HTR-8/SVneo (cell line): ENCODE measurements around the gene CPA2.
"Not testable (repeated sequence)": the region's sequence is repeated elsewhere in the genome, so short reads cannot be mapped to it uniquely, and the experiment has no call there.

Source experiments
- DNase-seq: peaks from one replicate; pipeline ENCODE4 v3.0.0; 2011; ENCODE audit warnings: low spot score, mixed read lengths; ENCODE audit not compliant: insufficient read length
- FAIRE-seq: peaks from 2 replicates; lab custom pipeline; 2011; peaks lifted over from hg19 to GRCh38; lab: Jason Lieb, UNC

CPA2 gene

GRCh38 chr7:130303127-130303526 lies 36.5 kb downstream of the CPA2 start:
- FAIRE-seq: no peak
- no peak for DNase-seq

- DNase-seq (no peak), FAIRE-seq (no peak)
Measured at GRCh38 chr7:130303551-130303950, 36.9 kb downstream of the CPA2 start.

GRCh38 chr7:130303982-130304381 lies 37.3 kb downstream of the CPA2 start:
- FAIRE-seq: no peak
- DNase-seq: no peak

- FAIRE-seq: no peak
- DNase-seq: no peak
Measured at GRCh38 chr7:130304878-130305277, 38.2 kb downstream of the CPA2 start.

- DNase-seq (no peak), FAIRE-seq (no peak)
Measured at GRCh38 chr7:130305433-130306042, 38.9 kb downstream of the CPA2 start.

- FAIRE-seq (no peak), DNase-seq (no peak)
Measured at GRCh38 chr7:130309986-130310385, 43.3 kb downstream of the CPA2 start.

GRCh38 chr7:130314305-130314704 lies 47.6 kb downstream of the CPA2 start:
- FAIRE-seq: no peak
- DNase-seq: no peak

GRCh38 chr7:130319541-130319940 lies 52.9 kb downstream of the CPA2 start:
- no peak for DNase-seq
- no peak for FAIRE-seq

GRCh38 chr7:130321542-130322229 lies 55.0 kb downstream of the CPA2 start:
- FAIRE-seq, DNase-seq: not testable (repeated sequence)

- FAIRE-seq: no peak
Measured at GRCh38 chr7:130322615-130323014, 56.0 kb downstream of the CPA2 start.

GRCh38 chr7:130324306-130324943 lies 57.8 kb downstream of the CPA2 start:
- DNase-seq: no peak
- FAIRE-seq: no peak

More at GRCh38 chr7:130322615-130323014, 56.0 kb downstream of the CPA2 start:
- no peak for DNase-seq

- no peak for DNase-seq
- no peak for FAIRE-seq
Measured at GRCh38 chr7:130329681-130330080, 63.0 kb downstream of the CPA2 start.

- no peak for DNase-seq
- FAIRE-seq: no peak
Measured at GRCh38 chr7:130332259-130333053, 65.8 kb downstream of the CPA2 start.

- FAIRE-seq (no peak), DNase-seq (no peak)
Measured at GRCh38 chr7:130333832-130334231, 67.2 kb downstream of the CPA2 start.

- FAIRE-seq: no peak
- no peak for DNase-seq
Measured at GRCh38 chr7:130334274-130334673, 67.6 kb downstream of the CPA2 start.

GRCh38 chr7:130337410-130337971 lies 70.8 kb downstream of the CPA2 start:
- no peak for DNase-seq
- no peak for FAIRE-seq

- FAIRE-seq: no peak
- no peak for DNase-seq
Measured at GRCh38 chr7:130338233-130338632, 71.6 kb downstream of the CPA2 start.
